D341Med (cell line): ENCODE results near the gene MYB.

ENCODE experiments used
- DNase-seq: peaks from one replicate; pipeline ENCODE4 v3.0.0; 2012; ENCODE audit warnings: low spot score

MYB gene

DNA sequence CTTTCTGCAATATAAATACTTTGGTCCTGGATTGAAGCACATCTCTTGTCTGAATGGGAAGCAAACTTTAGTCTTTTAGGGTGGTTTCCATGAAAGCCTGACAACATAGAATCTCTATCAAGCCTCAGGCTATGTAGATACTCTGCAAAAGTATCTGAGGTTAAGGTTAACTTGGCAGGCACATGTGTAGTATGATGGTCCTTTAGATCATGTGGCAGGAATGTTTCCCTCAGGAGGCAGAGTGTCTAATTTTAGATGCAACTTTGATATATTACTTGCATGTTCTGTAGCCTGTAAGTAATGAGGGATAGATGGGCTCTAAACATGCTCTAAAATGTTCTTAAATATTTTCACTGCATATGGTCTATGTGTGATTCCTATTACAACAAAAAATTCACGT lies 8.2 kb downstream of the MYB start:
- no peak for DNase-seq

DNA sequence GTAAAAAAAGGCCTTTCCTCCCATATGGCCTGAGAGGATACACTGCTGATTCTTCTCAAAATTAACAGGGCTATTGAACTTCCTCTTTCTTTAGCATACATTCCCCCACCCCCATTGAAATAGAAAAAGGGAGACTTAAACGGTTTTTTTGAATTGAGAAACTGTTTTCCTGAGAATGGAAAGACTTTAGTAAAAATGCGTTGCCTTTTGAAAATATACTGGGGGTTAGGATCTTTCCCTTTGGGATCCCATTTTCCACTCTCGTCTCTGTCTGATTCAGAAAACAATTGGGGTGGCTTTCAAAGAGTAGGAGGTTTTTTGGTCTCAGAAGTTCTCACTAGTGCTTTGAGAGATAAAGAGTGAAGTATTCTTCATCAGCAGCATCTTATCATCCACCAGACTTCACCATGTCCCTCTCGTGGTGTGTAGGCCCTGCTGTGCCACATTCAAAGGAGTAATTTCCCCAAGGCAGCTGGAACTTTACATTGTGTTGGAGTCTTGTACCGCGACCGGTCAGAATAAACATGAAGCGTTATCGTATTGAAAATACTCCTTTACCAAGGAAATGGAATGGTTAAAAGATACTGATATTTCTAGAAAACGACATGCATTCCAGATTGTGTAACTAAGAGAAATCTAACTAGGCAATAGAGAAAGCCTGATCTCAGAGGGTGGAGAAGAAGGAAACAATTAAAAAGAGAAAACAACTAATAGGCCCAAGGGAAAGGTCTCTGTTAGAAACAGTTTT lies 10.6 kb downstream of the MYB start:
- DNase-seq = no peak

DNA sequence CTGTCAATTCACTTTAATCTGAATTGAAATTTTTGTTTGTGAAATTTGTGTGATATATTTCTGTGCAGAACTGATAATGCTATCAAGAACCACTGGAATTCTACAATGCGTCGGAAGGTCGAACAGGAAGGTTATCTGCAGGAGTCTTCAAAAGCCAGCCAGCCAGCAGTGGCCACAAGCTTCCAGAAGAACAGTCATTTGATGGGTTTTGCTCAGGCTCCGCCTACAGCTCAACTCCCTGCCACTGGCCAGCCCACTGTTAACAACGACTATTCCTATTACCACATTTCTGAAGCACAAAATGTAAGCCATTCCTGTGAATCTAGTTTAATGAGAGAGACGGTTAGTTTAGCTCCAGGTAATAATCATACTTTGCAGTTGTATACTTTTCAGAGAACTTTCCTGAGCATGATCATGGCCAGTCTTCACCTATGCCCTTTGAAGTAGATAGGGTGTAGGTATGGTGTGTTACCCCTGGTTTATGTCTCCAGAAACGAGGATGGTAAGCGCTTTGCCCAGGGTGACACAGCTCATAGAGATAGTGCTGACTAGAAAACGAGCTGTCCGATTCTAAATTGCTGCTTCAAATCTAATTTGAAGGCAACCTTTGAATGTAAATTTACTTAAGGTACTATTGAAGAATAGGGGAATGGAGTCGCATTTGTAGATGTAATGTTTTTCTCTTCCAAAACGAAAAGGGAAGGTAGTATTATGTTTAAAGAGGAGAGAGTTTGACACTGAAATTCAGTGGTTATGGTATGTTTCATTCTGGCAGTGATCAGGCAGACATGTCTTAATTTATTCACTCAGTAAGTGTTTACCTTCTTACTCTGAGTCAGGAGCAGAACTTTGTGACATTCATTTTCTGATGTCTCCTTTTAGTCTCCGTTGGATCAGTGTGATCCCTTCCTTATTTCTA lies 11.4 kb downstream of the MYB start:
- DNase-seq = no peak

DNA sequence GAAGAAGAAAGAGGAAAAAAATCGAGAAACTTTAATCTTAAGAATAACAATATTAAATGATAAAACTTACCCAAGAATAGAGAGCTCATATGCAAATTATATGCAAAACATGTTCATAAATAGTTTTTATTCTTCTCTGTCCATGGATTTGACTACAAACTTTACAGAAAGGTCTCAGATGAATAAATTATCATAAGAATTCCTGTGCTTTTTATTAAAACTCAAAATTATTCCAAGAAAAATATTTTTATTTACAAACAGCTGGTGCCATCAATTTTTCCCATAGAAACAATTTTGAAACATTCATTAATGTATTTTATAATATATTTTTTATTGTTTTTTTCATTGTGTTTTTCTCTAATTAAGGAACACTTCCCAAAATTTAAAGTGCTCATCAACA lies 12.1 kb downstream of the MYB start:
- DNase-seq = no peak

DNA sequence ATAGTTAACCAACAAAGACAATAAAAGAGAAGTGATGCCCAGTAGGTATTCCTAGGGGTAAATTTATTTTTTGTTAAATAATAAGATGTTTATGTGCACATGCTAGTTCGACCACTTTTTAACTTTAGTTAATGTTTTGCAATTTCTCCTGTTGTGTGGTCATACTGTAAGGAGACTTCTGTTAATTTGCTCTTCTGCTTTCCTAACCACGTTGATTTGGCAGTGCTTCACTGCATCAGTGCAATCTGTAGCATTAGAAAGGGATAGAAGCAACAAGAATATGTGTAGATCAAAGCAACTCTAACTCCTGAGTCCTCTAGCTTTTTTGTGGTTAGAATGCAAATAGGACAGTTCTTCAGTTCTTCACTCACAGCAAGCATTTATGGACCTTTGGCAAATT lies 13.9 kb downstream of the MYB start:
- no peak for DNase-seq

DNA sequence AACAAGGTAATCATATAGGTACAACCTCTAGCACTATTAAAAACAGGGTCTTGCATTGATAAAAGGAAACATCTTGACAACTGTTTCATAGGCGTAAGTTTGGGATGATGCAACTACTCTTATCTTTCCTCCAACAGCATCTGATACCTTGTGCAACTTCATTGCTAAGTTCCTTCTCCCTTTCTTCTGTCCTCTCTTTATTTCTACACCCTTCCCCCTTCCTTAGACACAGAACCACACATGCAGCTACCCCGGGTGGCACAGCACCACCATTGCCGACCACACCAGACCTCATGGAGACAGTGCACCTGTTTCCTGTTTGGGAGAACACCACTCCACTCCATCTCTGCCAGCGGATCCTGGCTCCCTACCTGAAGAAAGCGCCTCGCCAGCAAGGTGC lies 14.4 kb downstream of the MYB start:
- no peak for DNase-seq

DNA sequence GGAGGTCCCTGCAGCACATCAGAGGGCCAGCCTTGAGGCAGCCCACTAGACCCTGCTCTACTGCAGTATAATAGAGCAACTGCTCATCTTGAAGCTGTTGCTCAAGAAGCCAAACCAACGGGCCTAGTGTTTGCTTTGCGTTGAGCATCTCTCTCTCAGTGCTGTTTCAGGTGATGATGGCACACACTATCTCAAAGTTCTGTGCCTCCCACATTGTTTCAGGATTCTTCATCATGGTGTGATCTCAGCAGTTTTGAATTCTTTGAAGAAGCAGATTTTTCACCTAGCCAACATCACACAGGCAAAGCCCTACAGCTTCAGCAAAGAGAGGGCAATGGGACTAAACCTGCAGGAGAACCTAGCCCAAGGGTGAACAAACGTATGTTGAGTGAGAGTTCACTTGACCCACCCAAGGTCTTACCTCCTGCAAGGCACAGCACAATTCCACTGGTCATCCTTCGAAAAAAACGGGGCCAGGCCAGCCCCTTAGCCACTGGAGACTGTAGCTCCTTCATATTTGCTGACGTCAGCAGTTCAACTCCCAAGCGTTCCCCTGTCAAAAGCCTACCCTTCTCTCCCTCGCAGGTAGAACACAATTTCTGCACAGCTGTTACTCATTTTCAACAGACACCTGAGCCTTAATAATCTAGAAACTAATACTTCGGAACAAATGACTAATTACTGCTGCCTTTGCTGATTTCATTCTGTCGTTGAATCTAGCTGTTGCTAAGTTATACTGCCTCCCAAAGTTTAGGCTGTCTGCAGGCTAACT lies 15.8 kb downstream of the MYB start:
- no peak for DNase-seq

DNA sequence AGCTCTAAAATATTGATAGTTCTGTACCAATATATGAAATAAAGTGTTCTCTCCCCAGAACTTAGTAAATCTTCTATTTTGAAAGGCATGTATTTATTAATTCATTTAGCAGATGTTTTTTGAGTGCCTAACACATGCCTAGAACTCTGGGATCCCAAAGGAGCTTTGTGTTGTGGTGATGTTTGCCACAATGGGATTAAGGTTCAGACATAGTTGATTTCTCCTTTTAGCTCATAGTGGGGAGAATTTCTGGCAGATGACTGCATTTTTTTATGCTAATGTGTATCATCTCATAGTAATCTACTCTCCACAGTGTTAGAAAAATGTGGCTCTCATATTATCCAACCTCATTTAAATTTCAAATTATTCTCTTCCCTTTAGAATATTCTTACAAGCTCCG lies 21.7 kb downstream of the MYB start:
- DNase-seq = no peak

DNA sequence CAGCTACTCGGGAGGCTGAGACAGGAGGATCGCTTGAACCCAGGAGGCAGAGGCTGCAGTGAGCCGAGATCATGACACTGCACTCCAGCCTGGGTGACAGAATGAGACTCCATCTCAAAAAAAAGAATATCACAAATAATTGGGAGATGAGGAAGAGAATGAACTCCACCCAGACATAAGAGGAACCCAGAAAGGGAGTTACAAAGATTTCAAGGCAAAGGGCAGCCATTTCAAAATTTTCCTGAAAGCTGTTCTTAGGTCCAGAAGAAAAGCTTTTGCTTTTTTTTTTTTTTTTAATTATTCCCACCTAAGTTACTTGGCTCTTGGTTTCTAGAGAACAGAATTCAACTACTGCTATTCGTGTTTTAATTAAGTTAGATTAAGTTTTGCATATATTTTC lies 23.8 kb downstream of the MYB start:
- DNase-seq = no peak

DNA sequence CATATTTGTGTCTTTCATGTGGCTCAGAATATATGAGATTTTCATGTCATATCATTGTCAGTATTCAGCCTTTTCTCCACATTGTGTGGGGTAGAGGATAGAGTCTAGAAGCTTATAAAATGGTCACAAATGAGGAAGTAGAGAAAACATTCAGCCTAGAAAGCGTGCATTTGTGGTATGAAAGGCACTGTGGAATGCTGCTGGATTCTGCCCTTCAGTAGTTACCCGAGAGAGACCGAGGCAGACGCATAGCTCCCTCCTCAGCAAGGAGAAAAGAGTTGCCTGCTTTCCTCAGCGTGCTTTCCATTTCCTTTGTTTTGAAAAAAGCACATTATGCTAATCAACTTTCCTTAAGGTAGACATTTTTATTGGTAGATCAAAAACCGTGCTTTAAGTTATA lies 28.7 kb downstream of the MYB start:
- DNase-seq = no peak

DNA sequence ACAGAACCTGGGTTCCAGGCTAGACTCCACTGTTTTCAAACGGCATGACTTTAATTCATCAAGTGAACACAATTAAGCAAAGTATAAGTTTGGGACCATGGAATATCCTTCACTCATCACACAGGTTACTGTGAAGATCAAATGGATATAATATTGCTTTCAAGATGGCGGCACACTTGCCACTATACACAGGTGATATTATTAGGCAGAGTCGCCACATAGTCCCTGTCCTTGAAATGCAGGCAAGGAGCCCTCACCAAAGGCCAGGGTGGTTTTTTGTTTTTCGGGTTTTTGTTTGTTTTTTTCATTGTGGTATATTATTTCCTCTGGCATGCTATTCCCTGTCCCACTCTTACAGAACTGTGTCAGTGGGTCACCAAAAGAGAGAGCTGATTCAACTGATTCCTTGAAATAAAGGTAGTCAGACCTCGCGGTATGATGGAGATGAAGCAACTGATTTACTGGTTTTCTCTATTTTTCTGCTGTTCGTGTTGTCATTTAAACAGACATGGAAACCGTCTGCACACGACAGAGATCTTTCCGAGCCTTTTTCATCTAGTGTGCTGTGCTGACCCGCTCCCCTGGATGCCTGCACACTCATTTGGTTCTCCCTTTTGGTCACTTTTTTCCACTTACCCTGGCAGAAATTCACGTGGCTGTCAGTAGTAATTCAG lies 29.7 kb downstream of the MYB start:
- DNase-seq = no peak

DNA sequence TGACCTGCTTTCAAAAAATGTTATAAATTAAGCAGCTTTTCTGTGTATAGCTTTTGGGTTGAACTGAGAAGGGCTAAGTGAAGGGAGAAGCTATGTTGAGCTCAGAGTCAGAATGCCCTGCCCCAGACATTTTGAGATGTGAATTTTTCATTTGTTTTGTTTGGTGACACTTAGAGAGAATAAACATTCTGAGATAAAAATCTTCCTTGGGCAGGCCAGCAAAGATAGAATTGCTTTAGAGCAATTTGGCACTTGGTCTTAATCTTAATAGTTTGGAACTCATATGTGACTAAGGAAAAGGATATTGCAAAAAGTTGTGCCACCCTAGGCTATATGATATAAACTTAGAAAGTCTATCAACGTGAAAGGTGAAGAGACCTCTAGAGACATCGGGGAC lies 30.2 kb downstream of the MYB start:
- DNase-seq = no peak

DNA sequence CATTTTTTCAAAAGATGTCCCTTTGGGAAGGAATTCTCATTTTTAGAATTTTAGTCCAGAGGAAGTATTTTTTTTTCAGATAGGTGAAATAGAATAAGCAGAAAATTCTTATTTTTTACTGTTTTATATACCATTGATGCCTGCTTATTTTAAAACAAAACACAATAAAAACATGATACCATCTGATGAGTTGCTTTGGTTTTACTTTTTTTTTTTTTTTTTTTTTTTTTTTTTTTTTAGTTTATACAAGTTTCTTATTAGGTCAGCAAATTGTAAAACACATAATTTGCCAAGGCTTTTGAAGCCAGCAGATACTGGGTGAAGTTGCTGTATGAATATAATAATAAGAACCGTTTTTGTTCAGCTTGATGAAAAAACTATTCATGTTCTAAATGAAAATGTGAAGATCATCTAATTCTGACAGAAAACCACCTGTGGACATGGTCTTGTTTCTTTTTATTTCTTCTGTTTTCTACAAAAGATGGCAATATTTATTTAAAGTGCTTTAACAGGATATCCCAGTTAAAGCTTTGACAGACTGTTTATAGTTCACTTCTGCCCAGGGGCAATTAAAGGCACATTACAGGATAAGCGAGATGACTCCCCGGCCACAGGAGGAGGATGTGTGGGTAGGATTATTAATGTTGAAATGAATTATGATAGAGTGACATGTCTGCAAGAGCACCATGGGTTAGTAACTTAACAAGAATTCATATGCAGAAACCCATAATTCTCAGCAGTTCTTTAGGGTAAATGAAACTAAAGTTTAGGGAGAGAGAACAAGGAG lies 31.1 kb downstream of the MYB start:
- no peak for DNase-seq

DNA sequence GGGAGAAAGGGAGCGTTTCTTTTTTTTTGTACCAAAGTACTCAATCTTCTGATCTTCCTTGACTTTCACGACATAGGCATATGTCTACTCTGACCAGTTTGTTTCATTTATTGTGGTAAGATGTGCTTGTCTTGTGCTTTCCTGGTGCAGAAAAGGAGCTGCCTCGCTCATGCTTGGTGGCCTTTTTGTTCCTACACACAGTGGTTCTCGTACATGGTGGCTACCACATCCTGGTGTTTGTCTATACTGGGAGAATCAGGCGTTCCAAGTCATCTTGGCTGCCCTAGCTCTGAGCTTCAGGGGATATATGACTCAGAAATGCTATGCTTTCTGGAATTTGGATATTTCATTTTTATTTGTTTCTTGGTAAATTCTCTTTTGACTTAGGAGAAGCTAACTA lies 31.8 kb downstream of the MYB start:
- DNase-seq = no peak

DNA sequence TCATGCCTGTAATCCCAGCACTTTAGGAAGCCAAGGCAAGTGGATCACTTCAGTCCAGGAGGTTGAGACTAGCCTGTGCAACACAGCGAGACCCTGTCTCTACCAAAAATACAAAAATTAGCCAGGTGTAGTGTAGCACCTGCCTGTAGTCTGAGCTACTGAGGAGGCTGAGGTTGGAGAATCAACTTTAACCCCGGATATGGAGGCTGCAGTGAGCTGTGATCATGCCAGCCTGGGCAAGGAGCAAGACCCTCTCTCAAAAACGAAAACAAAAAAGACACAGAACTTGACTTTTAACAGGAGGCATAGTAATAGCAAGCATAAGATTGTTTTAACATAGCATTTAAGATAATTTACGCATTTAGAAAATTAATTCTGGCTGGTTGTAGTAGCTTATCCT lies 32.5 kb downstream of the MYB start:
- DNase-seq = no peak

DNA sequence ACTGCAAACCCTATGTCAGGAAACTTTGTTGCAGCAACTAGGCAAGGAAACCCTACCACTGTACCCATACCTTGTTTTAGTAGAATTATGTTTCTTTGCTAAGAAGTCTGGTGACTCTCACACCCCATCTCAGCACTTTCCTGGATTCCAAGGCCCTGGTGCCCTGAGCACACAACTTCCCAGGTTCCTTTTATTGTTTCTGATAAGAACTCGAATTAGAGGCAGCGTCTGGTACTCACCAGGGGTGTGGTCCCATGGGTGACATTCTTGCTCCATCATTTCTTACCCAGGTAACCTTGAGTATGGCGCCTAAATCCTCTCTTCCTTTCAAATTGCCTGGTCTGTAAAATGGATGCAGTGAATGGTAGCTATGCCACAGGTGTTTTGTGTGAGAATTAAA lies 34.1 kb downstream of the MYB start:
- DNase-seq = no peak

DNA sequence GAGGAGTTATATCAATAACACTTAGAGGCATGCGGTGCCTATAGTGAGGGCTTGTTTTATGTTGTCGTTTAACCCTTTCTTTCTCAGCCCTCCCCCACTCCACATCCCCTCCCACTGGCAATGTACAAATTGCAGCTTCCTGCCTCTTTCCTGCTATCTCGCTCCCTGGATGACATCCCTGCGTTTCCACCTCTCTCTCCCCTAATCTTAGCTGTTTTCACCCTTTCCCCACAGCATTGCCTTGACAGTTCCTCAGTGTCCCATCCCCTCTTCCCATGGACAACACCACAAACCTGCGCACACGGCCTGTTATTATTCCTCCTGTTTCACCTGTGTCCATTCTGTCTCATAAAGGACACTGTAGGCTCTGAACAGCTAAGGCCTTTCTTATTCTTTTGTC lies 34.5 kb downstream of the MYB start:
- no peak for DNase-seq

DNA sequence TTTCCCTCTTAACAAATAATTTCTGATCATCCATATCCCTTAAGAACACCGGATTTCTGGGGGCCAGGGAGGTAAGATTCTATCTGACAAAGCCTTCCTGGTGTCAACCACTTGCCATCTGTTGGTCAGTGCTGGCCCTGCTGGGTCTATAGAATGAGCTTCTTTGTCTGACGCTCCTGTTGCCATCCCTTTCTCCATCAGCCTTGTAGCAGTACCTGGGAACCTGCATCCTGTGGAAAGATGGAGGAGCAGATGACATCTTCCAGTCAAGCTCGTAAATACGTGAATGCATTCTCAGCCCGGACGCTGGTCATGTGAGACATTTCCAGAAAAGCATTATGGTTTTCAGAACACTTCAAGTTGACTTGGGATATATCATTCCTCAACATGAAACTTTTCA lies 36.6 kb downstream of the MYB start:
- no peak for DNase-seq

DNA sequence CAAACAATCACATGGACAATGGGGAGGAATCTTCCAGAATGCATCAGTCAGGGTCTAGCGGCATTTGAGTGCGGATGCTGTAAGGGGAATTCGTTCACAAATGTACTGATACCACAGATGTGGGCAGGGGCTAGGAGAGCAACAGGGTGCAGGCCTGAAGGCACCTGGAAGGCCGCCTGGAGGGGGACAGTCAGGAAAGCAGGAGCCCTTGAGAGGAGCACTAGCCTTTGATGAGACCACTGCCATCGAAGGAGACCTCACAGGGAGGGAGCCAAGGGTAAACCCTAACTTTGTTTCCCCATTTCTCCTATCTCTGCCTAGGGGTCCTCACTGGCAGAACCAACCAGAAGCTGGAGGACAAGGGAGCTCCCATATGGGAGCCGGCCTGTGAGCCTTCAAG lies 38.2 kb downstream of the MYB start:
- DNase-seq = no peak

DNA sequence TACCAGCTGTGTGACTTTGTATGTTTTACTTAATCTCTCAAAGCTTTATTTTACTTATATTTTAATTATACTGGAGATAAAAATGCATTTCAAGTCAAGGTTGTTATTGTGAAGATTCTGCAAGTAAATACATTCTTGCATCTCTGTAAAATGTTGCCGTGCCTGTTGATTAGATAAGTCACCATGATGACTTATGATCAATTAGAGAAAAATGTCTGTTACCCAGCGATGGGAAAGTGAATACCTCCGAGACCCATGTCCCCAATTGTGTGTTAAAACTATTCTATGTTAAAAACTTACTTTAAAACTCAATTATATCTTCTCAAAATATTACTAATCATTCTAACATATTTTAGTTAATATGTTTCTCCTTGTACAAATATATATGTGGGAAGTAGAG lies 39.9 kb downstream of the MYB start:
- no peak for DNase-seq

DNA sequence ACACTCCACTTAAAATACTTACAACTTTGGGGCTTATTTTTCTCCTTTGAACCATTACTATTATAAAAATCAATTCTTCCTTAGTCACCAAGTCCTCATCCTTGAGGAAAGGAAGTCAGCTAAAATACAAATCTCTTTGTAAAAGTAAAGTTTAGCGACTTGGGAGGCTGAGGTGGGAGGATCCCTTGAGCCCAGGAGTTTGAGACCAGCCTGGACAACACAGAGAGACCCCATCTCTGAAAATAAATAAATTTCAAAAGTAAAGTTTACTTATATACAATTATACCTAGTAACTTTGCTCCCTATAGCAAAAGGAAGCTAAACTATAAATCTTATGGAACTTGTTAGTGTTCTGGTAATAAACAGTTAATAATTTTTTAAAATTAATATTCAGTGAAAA lies 40.4 kb downstream of the MYB start:
- no peak for DNase-seq

DNA sequence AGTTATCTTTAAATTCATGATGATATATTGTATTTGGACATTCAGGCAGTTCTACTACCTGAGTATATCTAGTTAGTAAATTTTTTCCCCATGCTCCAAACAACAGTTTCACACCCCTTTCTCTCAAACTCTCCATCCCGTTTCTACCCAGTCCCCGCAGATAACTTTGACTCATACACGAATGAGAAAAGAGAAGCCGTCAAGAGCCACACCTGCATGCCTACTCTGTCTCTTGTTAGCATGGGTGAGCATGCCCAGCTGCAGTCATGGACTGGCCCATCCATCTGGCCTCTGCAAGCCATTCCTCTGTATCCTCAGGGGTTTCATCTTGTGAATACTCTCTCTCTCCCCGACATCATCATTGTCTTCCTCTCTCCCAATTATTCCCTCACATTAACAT lies 41.5 kb downstream of the MYB start:
- DNase-seq = no peak
